GM23248 (cell line): ENCODE data around the gene C16orf78.

Source experiments
- EZH2 ChIP-seq: fragments of 200-600 bp; sonication (generic); IDR thresholded peaks from 2 replicates; pipeline ENCODE4 v1.6.1; 2018; ENCODE audit warnings: antibody characterized with exemption, mild to moderate bottlenecking; ENCODE audit not compliant: insufficient read depth, poor library complexity, severe bottlenecking
- EZH2phosphoT487 ChIP-seq: fragments of 200-600 bp; sonication (generic); IDR thresholded peaks from 2 replicates; pipeline ENCODE4 v1.6.1; 2018; ENCODE audit warnings: antibody characterized with exemption, moderate library complexity, mild to moderate bottlenecking, low read depth; ENCODE audit not compliant: insufficient read depth

- TF ChIP-seq EZH2 (no peak), EZH2phosphoT487 (no peak)
Observed at GRCh38 chr16:49382916-49383315, 9.3 kb downstream of the C16orf78 start.
